ENCODE measurements around the gene ZXDC. TPM values are rescaled to one million over a fixed set of nuclear protein-coding genes. Genes with fewer than 3 reads are reported as not detected.

ZXDC gene
- total RNA-seq, 1 donor from 2014 or later: 18.8 TPM

DNA sequence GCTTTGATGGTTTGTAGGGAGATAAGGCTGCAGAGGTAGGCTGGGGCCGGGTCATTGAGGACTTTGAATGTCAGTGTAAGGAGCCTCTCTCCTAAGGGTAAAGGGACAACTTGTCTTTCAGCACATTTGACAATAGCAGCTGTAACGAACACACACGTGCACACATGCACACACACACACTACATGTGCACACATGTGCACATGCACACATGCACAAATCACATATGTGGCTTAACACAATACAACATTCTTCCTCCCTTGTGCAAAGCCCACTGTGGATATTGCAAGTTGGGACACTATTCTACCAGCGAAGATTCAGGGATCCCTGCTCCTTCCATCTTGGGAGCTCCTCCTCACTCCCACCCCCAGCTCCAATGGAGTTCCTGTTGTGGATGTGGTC is 82.1 kb downstream of the ZXDC start:
- no peak overlapping the region for H3K27ac ChIP-seq (ENCODE audit: low read depth, low read length)
- H3K27me3 ChIP-seq (ENCODE audit: control insufficient read depth in 3 of 3, insufficient read depth in 3 of 3, low read length in 3 of 3): peaks cover 15 to 23% (median 17%) of the 10 kb centered on the region in 3 donors
- H3K36me3 ChIP-seq (ENCODE audit: control insufficient read depth in 3 of 3, insufficient read depth in 3 of 3, low read length in 3 of 3): no peaks in the 10 kb centered on the region
- H3K9ac ChIP-seq (ENCODE audit: low read depth in 1 of 3, low read length in 3 of 3): no peak overlapping the region
- H3K4me3 ChIP-seq (ENCODE audit: low read length in 3 of 3): no peak overlapping the region
- H3K9me3 ChIP-seq (ENCODE audit: control insufficient read depth in 3 of 3, low read length in 3 of 3): no peaks in the 10 kb centered on the region
- peaks cover 10 to 12% (median 11%) of the 10 kb centered on the region in 3 donors for H3K4me1 ChIP-seq (ENCODE audit: control insufficient read depth in 3 of 3, insufficient read depth in 3 of 3, low read length in 3 of 3)

DNA sequence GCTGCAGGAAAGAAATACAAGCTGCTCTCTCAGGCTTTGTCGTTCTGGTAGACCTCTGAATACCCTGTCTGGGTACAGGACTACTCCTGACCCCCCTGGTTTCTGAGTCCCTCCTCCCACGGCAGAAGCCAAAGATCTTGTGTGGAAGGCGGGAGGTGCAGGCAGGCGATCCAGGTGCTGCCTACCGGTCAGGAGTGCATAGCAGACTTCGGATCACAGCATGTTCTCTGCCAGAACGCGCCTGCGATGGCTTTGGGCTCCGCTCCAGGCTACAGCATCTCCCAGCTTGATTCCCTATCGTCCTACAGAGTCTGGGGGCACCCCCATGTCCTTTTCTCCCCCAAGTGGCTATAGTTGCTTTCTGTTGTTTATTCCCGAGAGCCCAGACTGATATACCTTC is 83.4 kb downstream of the ZXDC start:
- no peak overlapping the region for H3K4me3 ChIP-seq (ENCODE audit: low read length in 3 of 3)
- H3K4me1 ChIP-seq (ENCODE audit: control insufficient read depth in 3 of 3, insufficient read depth in 3 of 3, low read length in 3 of 3): peaks cover 10 to 12% (median 11%) of the 10 kb centered on the region in 3 donors
- H3K9ac ChIP-seq (ENCODE audit: low read depth in 1 of 3, low read length in 3 of 3): no peak overlapping the region
- no peak overlapping the region for H3K27ac ChIP-seq (ENCODE audit: low read depth, low read length)
- no peaks in the 10 kb centered on the region for H3K9me3 ChIP-seq (ENCODE audit: control insufficient read depth in 3 of 3, low read length in 3 of 3)
- H3K36me3 ChIP-seq (ENCODE audit: control insufficient read depth in 3 of 3, insufficient read depth in 3 of 3, low read length in 3 of 3): no peaks in the 10 kb centered on the region
- H3K27me3 ChIP-seq (ENCODE audit: control insufficient read depth in 3 of 3, insufficient read depth in 3 of 3, low read length in 3 of 3): peaks cover 15 to 23% (median 17%) of the 10 kb centered on the region in 3 donors

- peaks cover 10 to 12% (median 11%) of the 10 kb centered on the region in 3 donors for H3K4me1 ChIP-seq (ENCODE audit: control insufficient read depth in 3 of 3, insufficient read depth in 3 of 3, low read length in 3 of 3)
- H3K4me3 ChIP-seq (ENCODE audit: low read length in 3 of 3): no peak overlapping the region
- no peaks in the 10 kb centered on the region for H3K9me3 ChIP-seq (ENCODE audit: control insufficient read depth in 3 of 3, low read length in 3 of 3)
- peaks cover 15 to 23% (median 17%) of the 10 kb centered on the region in 3 donors for H3K27me3 ChIP-seq (ENCODE audit: control insufficient read depth in 3 of 3, insufficient read depth in 3 of 3, low read length in 3 of 3)
- H3K36me3 ChIP-seq (ENCODE audit: control insufficient read depth in 3 of 3, insufficient read depth in 3 of 3, low read length in 3 of 3): no peaks in the 10 kb centered on the region
- H3K9ac ChIP-seq (ENCODE audit: low read depth in 1 of 3, low read length in 3 of 3): no peak overlapping the region
- H3K27ac ChIP-seq (ENCODE audit: low read depth, low read length): no peak overlapping the region
These were observed 84.1 kb downstream of the ZXDC start for GRCh38 chr3:126391631-126392030.

DNA sequence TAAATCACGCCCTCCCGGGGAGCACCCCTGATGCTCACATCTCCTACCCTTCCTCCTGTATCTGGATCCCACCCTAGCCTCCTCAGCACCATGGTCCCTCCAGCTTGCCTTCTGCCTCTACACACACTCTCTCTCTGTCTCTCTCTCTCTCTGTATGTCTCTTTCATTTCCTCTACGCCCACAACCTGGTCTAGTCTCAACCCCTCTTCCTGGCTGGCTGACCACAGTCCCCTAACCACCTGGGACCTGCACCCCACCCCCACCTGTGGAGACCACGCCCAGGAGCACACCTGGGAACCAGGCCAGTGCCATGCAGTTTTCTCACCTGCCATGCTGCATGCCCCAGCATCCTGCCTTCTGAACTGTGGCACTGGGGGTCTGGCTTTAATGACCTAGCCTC is 84.9 kb downstream of the ZXDC start:
- H3K9me3 ChIP-seq (ENCODE audit: control insufficient read depth in 3 of 3, low read length in 3 of 3): no peaks in the 10 kb centered on the region
- H3K9ac ChIP-seq (ENCODE audit: low read depth in 1 of 3, low read length in 3 of 3): no peak overlapping the region
- no peaks in the 10 kb centered on the region for H3K36me3 ChIP-seq (ENCODE audit: control insufficient read depth in 3 of 3, insufficient read depth in 3 of 3, low read length in 3 of 3)
- H3K27ac ChIP-seq (ENCODE audit: low read depth, low read length): no peak overlapping the region
- no peak overlapping the region for H3K4me3 ChIP-seq (ENCODE audit: low read length in 3 of 3)
- peaks cover 10 to 12% (median 11%) of the 10 kb centered on the region in 3 donors for H3K4me1 ChIP-seq (ENCODE audit: control insufficient read depth in 3 of 3, insufficient read depth in 3 of 3, low read length in 3 of 3)
- H3K27me3 ChIP-seq (ENCODE audit: control insufficient read depth in 3 of 3, insufficient read depth in 3 of 3, low read length in 3 of 3): peaks cover 15 to 23% (median 15%) of the 10 kb centered on the region in 3 donors

DNA sequence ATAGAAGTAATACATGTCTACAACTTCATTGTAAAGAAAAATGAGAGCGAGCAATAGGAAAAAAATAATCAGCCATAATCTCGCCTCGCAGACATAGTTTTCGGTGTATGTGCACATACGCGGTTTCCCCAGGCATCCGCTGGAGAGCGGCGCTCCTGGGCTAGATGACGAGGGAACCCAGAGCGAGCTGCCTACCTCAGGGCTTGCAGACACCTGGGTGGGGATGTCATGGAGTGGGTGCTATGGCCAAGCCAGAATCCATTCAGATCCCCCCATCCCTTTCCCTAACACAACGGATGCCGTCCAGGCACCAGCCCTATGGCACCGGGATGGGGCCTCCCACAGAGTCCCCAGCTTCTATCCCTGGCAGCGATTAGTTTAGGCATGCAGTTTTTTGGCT is 85.5 kb downstream of the ZXDC start:
- Histone ChIP-seq H3K9ac (ENCODE audit: low read depth in 1 of 3, low read length in 3 of 3) (no peak overlapping the region), H3K27me3 (ENCODE audit: control insufficient read depth in 3 of 3, insufficient read depth in 3 of 3, low read length in 3 of 3) (peaks cover 13 to 18% (median 15%) of the 10 kb centered on the region in 3 donors), H3K9me3 (ENCODE audit: control insufficient read depth in 3 of 3, low read length in 3 of 3) (no peaks in the 10 kb centered on the region), H3K27ac (ENCODE audit: low read depth, low read length) (no peak overlapping the region), H3K4me3 (ENCODE audit: low read length in 3 of 3) (no peak overlapping the region), H3K4me1 (ENCODE audit: control insufficient read depth in 3 of 3, insufficient read depth in 3 of 3, low read length in 3 of 3) (peaks cover 10 to 12% (median 11%) of the 10 kb centered on the region in 3 donors), H3K36me3 (ENCODE audit: control insufficient read depth in 3 of 3, insufficient read depth in 3 of 3, low read length in 3 of 3) (no peaks in the 10 kb centered on the region)

- Histone ChIP-seq H3K4me1 (ENCODE audit: control insufficient read depth in 3 of 3, insufficient read depth in 3 of 3, low read length in 3 of 3) (peaks cover 10 to 12% (median 11%) of the 10 kb centered on the region in 3 donors), H3K36me3 (ENCODE audit: control insufficient read depth in 3 of 3, insufficient read depth in 3 of 3, low read length in 3 of 3) (no peaks in the 10 kb centered on the region), H3K27me3 (ENCODE audit: control insufficient read depth in 3 of 3, insufficient read depth in 3 of 3, low read length in 3 of 3) (peaks cover 12 to 14% (median 13%) of the 10 kb centered on the region in 3 donors), H3K9me3 (ENCODE audit: control insufficient read depth in 3 of 3, low read length in 3 of 3) (no peaks in the 10 kb centered on the region), H3K4me3 (ENCODE audit: low read length in 3 of 3) (peak overlapping the region in 2 of 3 donors; percentile 66 to 67), H3K27ac (ENCODE audit: low read depth, low read length) (peak overlapping the region; percentile 93), H3K9ac (ENCODE audit: low read depth in 1 of 3, low read length in 3 of 3) (peak overlapping the region; percentile 77 to 90 (median 88))
These were observed 85.9 kb downstream of the ZXDC start for GRCh38 chr3:126389794-126390146.

DNA sequence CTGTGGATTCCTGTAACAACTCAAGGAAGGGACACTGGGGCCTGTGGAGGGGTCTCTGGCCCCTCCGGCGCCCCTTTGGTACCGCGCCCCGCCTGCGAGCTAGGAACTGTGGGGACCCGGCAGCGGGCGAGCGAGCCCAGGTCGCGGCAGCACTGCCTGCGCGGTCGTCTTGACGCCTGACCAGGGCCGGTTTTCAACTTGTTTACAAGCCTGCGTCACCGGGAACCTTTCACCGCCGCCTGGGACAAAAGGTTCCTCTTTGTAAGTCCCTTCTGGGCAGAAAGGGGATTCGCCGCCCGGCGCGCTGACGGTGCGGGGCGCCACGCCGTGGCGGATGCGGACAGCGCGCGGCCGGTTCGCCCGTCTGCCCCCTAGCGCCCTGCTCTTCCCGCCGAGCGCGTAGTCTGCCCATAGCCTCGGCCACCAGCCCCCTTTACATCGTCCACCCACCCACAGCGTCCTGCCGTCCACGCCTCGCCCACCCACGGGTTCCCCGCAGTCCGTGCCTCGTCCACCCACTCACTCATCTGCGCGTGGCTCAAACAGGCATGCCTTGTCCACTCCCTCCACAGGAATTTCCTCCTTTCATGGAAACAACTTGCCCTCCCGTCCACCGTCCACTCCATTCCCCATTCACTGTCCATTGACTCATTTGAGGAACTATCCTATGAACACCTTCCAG is 86.4 kb downstream of the ZXDC start:
- H3K9me3 ChIP-seq (ENCODE audit: control insufficient read depth in 3 of 3, low read length in 3 of 3): no peaks in the 10 kb centered on the region
- peaks cover 8 to 10% (median 9%) of the 10 kb centered on the region in 3 donors for H3K27me3 ChIP-seq (ENCODE audit: control insufficient read depth in 3 of 3, insufficient read depth in 3 of 3, low read length in 3 of 3)
- peak overlapping the region; percentile 51 to 67 (median 66) for H3K4me3 ChIP-seq (ENCODE audit: low read length in 3 of 3)
- no peaks in the 10 kb centered on the region for H3K36me3 ChIP-seq (ENCODE audit: control insufficient read depth in 3 of 3, insufficient read depth in 3 of 3, low read length in 3 of 3)
- H3K27ac ChIP-seq (ENCODE audit: low read depth, low read length): peak overlapping the region; percentile 93
- peaks cover 9 to 10% (median 9%) of the 10 kb centered on the region in 3 donors for H3K4me1 ChIP-seq (ENCODE audit: control insufficient read depth in 3 of 3, insufficient read depth in 3 of 3, low read length in 3 of 3)
- H3K9ac ChIP-seq (ENCODE audit: low read depth in 1 of 3, low read length in 3 of 3): peak overlapping the region; percentile 77 to 90 (median 88)

Other genes starting within 250 kb of the ZXDC start
- 2.6 TPM for gene KLF15, start 118.5 kb downstream of the ZXDC start, total RNA-seq
- gene CFAP100, start 81.0 kb downstream of the ZXDC start, total RNA-seq: not detected
- gene UROC1, start 41.9 kb upstream of the ZXDC start, total RNA-seq: not detected
- not detected for gene CHST13, start 48.3 kb upstream of the ZXDC start, total RNA-seq
- under 0.01 TPM for gene C3orf22, start 83.0 kb upstream of the ZXDC start, total RNA-seq
- gene TXNRD3, start 179.2 kb upstream of the ZXDC start, total RNA-seq: 16.2 TPM
- gene CHCHD6, start 228.3 kb upstream of the ZXDC start, total RNA-seq: 8.9 TPM